H1 (cell line): ENCODE results near the gene LMNTD2. TPM values are rescaled to one million over a fixed set of nuclear protein-coding genes. Genes with fewer than 3 reads are reported as not detected.

Experiments
- CTCF ChIA-PET: fragments of 300-600 bp; sonication (Branson Sonifier 250); formaldehyde crosslinking; loops from one replicate; lab custom pipeline; 2021; ENCODE audit not compliant: partially characterized antibody; lab: Charles Lee
- POLR2A ChIA-PET: fragments of 300-600 bp; sonication (Branson Sonifier 250); formaldehyde crosslinking; loops from one replicate; lab custom pipeline; 2021; ENCODE audit warnings: inconsistent platforms; ENCODE audit not compliant: partially characterized antibody; lab: Charles Lee
- DNase-seq, 2 experiments: peaks; one replicate each; pipeline versions ENCODE4 v3.0.0 to v3.0.0-alpha.2; 2010 to 2022; ENCODE audit warnings: low spot score in 2 of 2, low read depth in 1 of 2, mixed read lengths in 1 of 2
- FAIRE-seq: peaks from 2 replicates; lab custom pipeline; 2011; peaks lifted over from hg19 to GRCh38; lab: Jason Lieb, UNC
- H2AFZ ChIP-seq: 2 replicates; pipeline ENCODE4 v1.8.1; 2012; ENCODE audit warnings: low read length, inconsistent platforms
- H2AK5ac ChIP-seq: 2 replicates; pipeline ENCODE4 v1.6.1; 2013; ENCODE audit warnings: low read depth, low read length
- H2BK120ac ChIP-seq: replicated peaks from 2 replicates; pipeline ENCODE3; 2013; ENCODE audit warnings: low read depth, low read length, inconsistent platforms
- H2BK12ac ChIP-seq: 2 replicates; pipeline ENCODE4 v1.6.1; 2013; ENCODE audit warnings: low read depth, low read length
- H2BK15ac ChIP-seq: 2 replicates; pipeline ENCODE4 v1.6.1; 2013; ENCODE audit warnings: low read length
- H2BK20ac ChIP-seq: 2 replicates; pipeline ENCODE4 v1.6.1; 2013; ENCODE audit warnings: low read length
- H2BK5ac ChIP-seq: 2 replicates; pipeline ENCODE4 v1.6.1; 2013; ENCODE audit warnings: low read depth, low read length
- H3K14ac ChIP-seq: 2 replicates; pipeline ENCODE4 v1.6.1; 2013; ENCODE audit warnings: inconsistent platforms; ENCODE audit not compliant: insufficient read length
- H3K18ac ChIP-seq: 2 replicates; pipeline ENCODE4 v1.6.1; 2013; ENCODE audit warnings: low read length; ENCODE audit errors: extremely low read depth
- H3K23ac ChIP-seq: 2 replicates; pipeline ENCODE4 v1.6.1; 2013; ENCODE audit warnings: inconsistent platforms; ENCODE audit not compliant: insufficient read length
- H3K23me2 ChIP-seq: 2 replicates; pipeline ENCODE4 v1.6.1; 2013; ENCODE audit warnings: low read depth, low read length
- H3K27ac ChIP-seq: 2 replicates; pipeline ENCODE4 v1.6.1; 2011; ENCODE audit warnings: low read depth, low read length, inconsistent platforms
- H3K27me3 ChIP-seq, 4 experiments: replicated peaks in 1 of 4; 1 replicate in 1 of 4; 2 replicates in 3 of 4; pipeline versions ENCODE4 v1.6.1 to v1.8.1; 2011 to 2013; ENCODE audit warnings: low read length in 3 of 4, mild to moderate bottlenecking in 3 of 4, inconsistent platforms in 2 of 4, mixed read lengths in 2 of 4, moderate library complexity in 1 of 4; ENCODE audit not compliant: control insufficient read depth in 3 of 4, insufficient read depth in 3 of 4; ENCODE audit errors: extremely low read depth in 1 of 4
- H3K36me3 ChIP-seq, 4 experiments: 2 replicates each; pipeline versions ENCODE4 v1.6.1 to v1.8.1; 2011 to 2013; ENCODE audit warnings: mild to moderate bottlenecking in 4 of 4, low read length in 3 of 4, moderate library complexity in 2 of 4, control low read depth in 1 of 4, inconsistent platforms in 1 of 4; ENCODE audit not compliant: insufficient read depth in 4 of 4, control insufficient read depth in 2 of 4
- H3K4ac ChIP-seq: replicated peaks from 2 replicates; pipeline ENCODE3; 2013; ENCODE audit warnings: low read length, low read depth, mixed read lengths, inconsistent platforms; ENCODE audit not compliant: insufficient read length
- H3K4me1 ChIP-seq, 4 experiments: replicated peaks in 1 of 4; 1 replicate in 1 of 4; 2 replicates in 3 of 4; pipeline versions ENCODE4 v1.6.1 to v1.8.1; 2011 to 2013; ENCODE audit warnings: low read length in 3 of 4, inconsistent platforms in 2 of 4, mixed read lengths in 1 of 4; ENCODE audit not compliant: insufficient read depth in 4 of 4, control insufficient read depth in 3 of 4
- H3K4me2 ChIP-seq, 2 experiments: 2 replicates each; pipeline versions ENCODE4 v1.6.1 to v1.8.1; 2011 to 2013; ENCODE audit warnings: low read depth in 2 of 2, low read length in 2 of 2, control low read depth in 1 of 2, inconsistent platforms in 1 of 2, mild to moderate bottlenecking in 1 of 2; ENCODE audit not compliant: insufficient read depth in 1 of 2
- H3K4me3 ChIP-seq, 4 experiments: fragments of 200-600, 300-600 bp in 1 of 4; sonication (generic), shearing (Covaris generic), sonication (Bioruptor Twin) in 1 of 4; 2 replicates each; pipeline versions ENCODE4 v1.5.1 to v1.8.1; 2011 to 2016; ENCODE audit warnings: low read length in 4 of 4, low read depth in 3 of 4, control low read depth in 2 of 4, inconsistent platforms in 2 of 4, mild to moderate bottlenecking in 2 of 4, mixed read lengths in 1 of 4, moderate library complexity in 1 of 4; ENCODE audit not compliant: insufficient read depth in 2 of 4; ENCODE audit errors: extremely low read depth in 1 of 4
- H3K56ac ChIP-seq: replicated peaks from 2 replicates; pipeline ENCODE3; 2013; ENCODE audit warnings: low read depth, mild to moderate bottlenecking, mixed read lengths, low read length, inconsistent platforms; ENCODE audit not compliant: insufficient read length
- H3K79me1 ChIP-seq: 2 replicates; pipeline ENCODE4 v1.6.1; 2013; ENCODE audit warnings: low read depth, low read length, control low read depth
- H3K79me2 ChIP-seq, 2 experiments: 2 replicates each; pipeline versions ENCODE4 v1.6.1 to v1.8.1; 2012 to 2013; ENCODE audit warnings: low read length in 2 of 2, mild to moderate bottlenecking in 2 of 2, inconsistent platforms in 1 of 2; ENCODE audit not compliant: insufficient read depth in 2 of 2, control insufficient read depth in 1 of 2
- H3K9ac ChIP-seq, 4 experiments: replicated peaks in 1 of 4; 1 replicate in 1 of 4; 2 replicates in 3 of 4; pipeline versions ENCODE4 v1.6.1 to v1.8.1; 2011 to 2013; ENCODE audit warnings: low read depth in 3 of 4, low read length in 3 of 4, control low read depth in 2 of 4, mild to moderate bottlenecking in 2 of 4, moderate library complexity in 2 of 4, inconsistent platforms in 1 of 4; ENCODE audit errors: extremely low read depth in 1 of 4
- H3K9me3 ChIP-seq, 2 experiments: 2 replicates each; pipeline versions ENCODE4 v1.6.1 to v1.8.1; 2012 to 2013; ENCODE audit warnings: mild to moderate bottlenecking in 2 of 2, moderate library complexity in 2 of 2, control low read depth in 1 of 2, inconsistent platforms in 1 of 2, low read depth in 1 of 2, low read length in 1 of 2, mixed read lengths in 1 of 2; ENCODE audit not compliant: insufficient read depth in 2 of 2
- H4K20me1 ChIP-seq, 2 experiments: replicated peaks in 1 of 2; 2 replicates each; pipeline versions ENCODE3 to v1.8.1; 2011 to 2013; ENCODE audit warnings: inconsistent platforms in 2 of 2, low read length in 2 of 2, mild to moderate bottlenecking in 1 of 2; ENCODE audit not compliant: insufficient read depth in 2 of 2, control insufficient read depth in 1 of 2
- H4K5ac ChIP-seq: 2 replicates; pipeline ENCODE4 v1.6.1; 2013; ENCODE audit warnings: low read length, low read depth, mixed read lengths, inconsistent platforms; ENCODE audit not compliant: insufficient read length
- H4K8ac ChIP-seq: 2 replicates; pipeline ENCODE4 v1.8.0; 2013; ENCODE audit warnings: mild to moderate bottlenecking, moderate library complexity, low read length, inconsistent platforms; ENCODE audit not compliant: insufficient read depth; ENCODE audit errors: extremely low read depth
- H4K91ac ChIP-seq: replicated peaks from 2 replicates; pipeline ENCODE3; 2013; ENCODE audit warnings: low read length, mixed read lengths, inconsistent platforms; ENCODE audit not compliant: insufficient read length
- ASH2L ChIP-seq: fragments of 200-600, 300-600 bp; sonication (generic); IDR thresholded peaks from one replicate; pipeline ENCODE4 v1.7.1; 2017; ENCODE audit warnings: low read length
- ATF2 ChIP-seq: IDR thresholded peaks from 2 replicates; pipeline ENCODE4 v1.6.1; 2012; ENCODE audit warnings: low read length, inconsistent platforms
- CBX8 ChIP-seq: fragments of 300-800, 300-1000 bp; sonication (generic); IDR thresholded peaks from 2 replicates; pipeline ENCODE4 v1.7.1; 2016; ENCODE audit warnings: low read depth, low read length, borderline replicate concordance
- EGR1 ChIP-seq: IDR thresholded peaks from 2 replicates; pipeline ENCODE4 v1.6.1; 2011; ENCODE audit warnings: low read depth, low read length, borderline replicate concordance
- EP300 ChIP-seq, 2 experiments: IDR thresholded peaks; 1 replicate in 1 of 2; 2 replicates in 1 of 2; pipeline ENCODE4 v1.6.1; 2011 to 2012; ENCODE audit warnings: low read depth in 2 of 2, low read length in 2 of 2, mild to moderate bottlenecking in 2 of 2, borderline replicate concordance in 1 of 2, inconsistent platforms in 1 of 2, moderate library complexity in 1 of 2
- SUZ12 ChIP-seq: fragments of 200-600 bp; sonication (generic); IDR thresholded peaks from 2 replicates; pipeline ENCODE4 v1.6.1; 2012; ENCODE audit warnings: mild to moderate bottlenecking, inconsistent platforms, low read length, moderate library complexity, mixed read lengths
- USF2 ChIP-seq: IDR thresholded peaks from 2 replicates; pipeline ENCODE4 v1.6.1; 2011; ENCODE audit warnings: low read length, improper control_type of control experiment
- ZNF274 ChIP-seq: IDR thresholded peaks from 2 replicates; pipeline ENCODE4 v1.7.0; 2012; ENCODE audit warnings: low read length, borderline replicate concordance; ENCODE audit errors: extremely low read depth
- WGBS, 2 experiments: shearing (Covaris generic) in 1 of 2; methylation state at CpG; one replicate each; pipeline versions ENCODE4 v1.1.6 to v1.1.7; 2013 to 2015; ENCODE audit warnings: low lambda C conversion rate in 2 of 2, mixed read lengths in 2 of 2, inconsistent platforms in 1 of 2, low coverage in 1 of 2, missing lambda C conversion rate in 1 of 2; ENCODE audit not compliant: insufficient replicate concordance in 2 of 2, insufficient coverage in 1 of 2, insufficient read length in 1 of 2; ENCODE audit errors: extremely low coverage in 1 of 2, missing lambda C conversion rate in 1 of 2; 5-methylcytosine and 5-hydroxymethylcytosine counted together
- polyA plus RNA-seq, 7 experiments: library from polyadenylated mRNA; depleted of rRNA in 3 of 7; stranded (reverse) in 5 of 7; unstranded in 2 of 7; fragments of >200 nt in 5 of 7; fragments of 200-250 nt in 2 of 7; gene quantifications; 1 replicate in 5 of 7; 2 replicates in 1 of 7; 4 replicates in 1 of 7; pipeline versions ENCODE4 v1.2.1 to v1.2.3, GENCODE V29; 2011 to 2013; ENCODE audit warnings: missing spikeins in 2 of 7, mixed read lengths in 2 of 7
- total RNA-seq: library from RNA; stranded (reverse); fragmentation: NEBNext Ultra II Directional; extraction: Animal tissue kit (Norgen Biotek cat#: 25700); gene quantifications from 2 replicates; pipeline ENCODE4 v1.2.1, GENCODE V29; 2021
- TF ChIP-seq, protein P1 (sequence below): IDR thresholded peaks from 2 replicates; pipeline ENCODE4 v1.6.1; 2012; ENCODE audit warnings: inconsistent platforms

LMNTD2 gene
- total and polyA plus RNA-seq, 2 of the 8 experiments (the other 6 are each of a cell fraction or from before 2014, with no cell fraction given) = 1.6 to 3.1 TPM

DNA sequence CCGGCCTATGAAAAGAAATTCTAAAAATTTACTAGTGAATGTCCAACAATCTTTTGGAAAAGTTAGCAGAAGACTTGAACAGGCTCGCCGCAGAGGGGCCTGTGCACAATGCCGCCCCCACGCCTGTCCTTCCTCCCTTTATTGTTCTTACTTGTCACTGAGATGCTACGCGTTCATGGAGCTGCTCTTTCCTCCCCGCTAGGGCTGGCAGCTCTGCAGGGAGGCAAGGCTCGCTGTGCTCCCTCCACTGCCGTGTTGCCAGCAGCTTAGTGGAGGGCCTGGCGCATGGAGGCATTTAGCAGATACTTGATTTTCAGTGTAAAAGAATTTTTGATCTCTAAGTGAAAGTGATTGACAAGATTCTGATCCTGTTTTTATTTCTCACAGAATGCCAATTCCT lies 30.5 kb upstream of the LMNTD2 start:
- ChIA-PET CTCF (interaction anchor here (1.0 to 1.9 kb wide), 5 partner anchors 13 to 41 kb away, joined by 3 to 11 read pairs (median 4); no protein-coding TSS in a partner anchor), POLR2A (interaction anchor here (1.1 to 1.4 kb wide), 2 partner anchors 13 to 17 kb away, joined by 5 to 6 read pairs; no protein-coding TSS in a partner anchor)
- H3K27ac ChIP-seq = no peak overlapping the region
- H2BK15ac ChIP-seq = no peak overlapping the region
- H3K4me1 ChIP-seq = no peaks in the 10 kb centered on the region
- no peak overlapping the region for H2AFZ ChIP-seq
- H3K18ac ChIP-seq = no peak overlapping the region
- FAIRE-seq (no peak), DNase-seq (no peak)
- H4K91ac ChIP-seq = no peak overlapping the region
- WGBS, 2 experiments = 88% methylated on average over 11 of the region's 11 CpGs; no CpG with 5 or more reads in 1 of the 2 experiments
- no peak overlapping the region for H3K4me3 ChIP-seq
- no peaks in the 10 kb centered on the region for H3K27me3 ChIP-seq
- peaks cover 10 to 11% of the 10 kb centered on the region in 2 experiments for H4K20me1 ChIP-seq
- no peak overlapping the region for H3K23ac ChIP-seq
- no peak overlapping the region for H2BK20ac ChIP-seq
- H3K23me2 ChIP-seq = no peaks in the 10 kb centered on the region
- H3K9me3 ChIP-seq = no peaks in the 10 kb centered on the region
- no peak overlapping the region for H3K56ac ChIP-seq
- no peak overlapping the region for H2BK120ac ChIP-seq
- no peak overlapping the region for H2BK12ac ChIP-seq
- H4K5ac ChIP-seq = no peak overlapping the region
- no peak overlapping the region for H3K9ac ChIP-seq
- H2BK5ac ChIP-seq = no peak overlapping the region
- no peak overlapping the region for H4K8ac ChIP-seq
- H3K4me2 ChIP-seq = no peak overlapping the region
- H3K79me2 ChIP-seq = no peaks in the 10 kb centered on the region; a peak in 1 of 4 replicates
- H3K36me3 ChIP-seq = peaks cover 27 to 63% (median 52%) of the 10 kb centered on the region in 4 experiments
- H2AK5ac ChIP-seq = no peak overlapping the region
- H3K4ac ChIP-seq = no peak overlapping the region
- H3K14ac ChIP-seq = no peak overlapping the region
- peaks cover 4% of the 10 kb centered on the region; the same call in 1 of the 2 replicates for H3K79me1 ChIP-seq
- TF ChIP-seq ZNF274 (no peak), ASH2L (no peak), ATF2 (no peak), USF2 (no peak), EGR1 (no peak), SUZ12 (no peak), EP300 (IDR thresholded peaks at IDR 0.05; ENCODE audit: borderline replicate concordance in 1 of 2, low read depth in 2 of 2, low read length in 2 of 2) (no peak), CBX8 (no peak)
- TF ChIP-seq, protein P1, sequence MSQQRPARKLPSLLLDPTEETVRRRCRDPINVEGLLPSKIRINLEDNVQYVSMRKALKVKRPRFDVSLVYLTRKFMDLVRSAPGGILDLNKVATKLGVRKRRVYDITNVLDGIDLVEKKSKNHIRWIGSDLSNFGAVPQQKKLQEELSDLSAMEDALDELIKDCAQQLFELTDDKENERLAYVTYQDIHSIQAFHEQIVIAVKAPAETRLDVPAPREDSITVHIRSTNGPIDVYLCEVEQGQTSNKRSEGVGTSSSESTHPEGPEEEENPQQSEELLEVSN = no peak
